HG02623 (cell line): Measurements from ENCODE around the gene SH3BGRL3.
"Not testable (repeated sequence)": the region's sequence is repeated elsewhere in the genome, so short reads cannot be mapped to it uniquely, and the experiment has no call there.

ENCODE experiments used
- ATAC-seq: cut with Tn5 transposase; IDR thresholded peaks from one replicate; pipeline ENCODE4 v1.9.1; 2021; ENCODE audit warnings: moderate library complexity; ENCODE audit not compliant: unreplicated experiment

SH3BGRL3 gene

GRCh38 chr1:26290122-26290881, 10.4 kb downstream of the SH3BGRL3 start:
- no peak for ATAC-seq

DNA sequence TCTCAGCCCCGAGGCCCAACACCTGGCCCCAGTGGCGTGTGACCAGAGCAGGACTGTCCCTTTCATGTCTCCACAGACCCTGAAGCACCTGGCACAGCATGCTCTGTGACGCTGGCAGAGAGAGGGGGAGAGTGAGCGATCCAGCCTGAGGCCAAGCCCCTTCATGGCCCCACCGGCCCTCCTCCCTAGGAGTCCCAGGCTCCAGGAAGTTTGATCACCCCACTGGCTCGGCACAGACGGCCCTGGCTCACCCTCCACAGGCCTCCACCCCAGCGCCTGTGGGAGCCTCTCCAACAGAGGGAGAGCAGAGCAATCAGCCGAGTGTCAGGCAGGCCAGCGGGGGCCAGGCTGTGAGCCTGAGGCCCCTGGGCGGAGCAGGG, 11.0 kb downstream of the SH3BGRL3 start:
- ATAC-seq, result no peak

GRCh38 chr1:26291433-26291832, 11.5 kb downstream of the SH3BGRL3 start:
- no peak for ATAC-seq

DNA sequence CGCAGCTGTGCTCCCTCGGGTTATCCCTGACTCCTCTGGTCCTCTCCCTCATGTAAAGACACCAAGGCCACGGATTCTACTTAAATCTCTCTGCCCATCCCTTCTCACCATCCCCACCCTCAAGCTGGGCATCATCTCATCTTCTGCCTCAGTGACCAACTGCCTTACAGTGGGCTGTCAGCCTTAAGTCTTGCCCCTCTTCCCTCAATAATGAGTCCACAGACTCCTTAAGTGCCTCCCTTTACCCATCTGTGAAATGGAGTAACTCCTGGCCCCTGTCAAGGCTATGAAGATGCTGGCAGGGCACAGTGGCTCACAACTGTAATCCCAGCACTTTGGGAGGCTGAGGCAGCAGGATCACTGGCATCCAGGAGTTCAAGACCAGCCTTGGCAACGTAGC, 12.1 kb downstream of the SH3BGRL3 start:
- no peak for ATAC-seq

- not testable (repeated sequence) for ATAC-seq
Observed at GRCh38 chr1:26292735-26293134, 12.8 kb downstream of the SH3BGRL3 start.

- ATAC-seq, result no peak
Observed at GRCh38 chr1:26293911-26294463, 14.1 kb downstream of the SH3BGRL3 start.

- ATAC-seq, result no peak
Observed at GRCh38 chr1:26295194-26296138, 15.6 kb downstream of the SH3BGRL3 start.

- ATAC-seq, result no peak
Observed at GRCh38 chr1:26296340-26297056, 16.6 kb downstream of the SH3BGRL3 start.

DNA sequence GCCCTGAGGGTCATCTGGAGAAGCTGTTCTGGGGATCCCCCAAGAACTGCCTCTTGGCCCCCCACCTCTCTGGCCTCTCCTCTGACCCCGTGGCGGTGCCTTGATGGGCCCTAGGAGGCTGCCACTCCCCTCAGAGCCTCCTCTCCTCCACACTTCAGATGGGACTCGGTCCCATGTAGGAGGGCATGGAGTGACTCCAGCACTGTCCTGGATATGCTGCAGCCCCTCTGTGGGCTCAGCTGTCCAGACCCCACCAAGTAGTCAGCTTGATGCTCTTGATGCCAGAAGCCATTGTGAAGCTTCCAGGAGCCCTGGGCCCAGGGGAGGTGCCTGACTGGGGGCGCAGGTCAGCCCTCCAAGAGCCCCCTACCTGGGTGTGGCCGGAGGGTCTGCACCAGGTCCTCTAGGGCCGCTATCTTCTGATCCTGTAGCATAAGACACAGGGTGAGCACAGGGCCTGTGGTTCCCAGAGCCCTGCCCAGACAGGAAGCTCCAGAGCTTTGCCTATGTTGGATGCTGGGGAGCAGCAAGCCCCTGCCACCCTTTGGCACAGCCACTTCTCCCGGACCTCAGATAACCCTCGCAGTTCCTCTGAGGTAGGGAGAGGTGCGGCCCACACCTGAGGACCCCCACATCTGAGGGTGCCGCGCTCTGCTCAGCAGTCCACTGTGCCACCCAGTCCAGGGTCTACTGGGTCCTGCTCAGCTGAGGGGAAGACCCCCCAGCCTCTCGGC, 17.3 kb downstream of the SH3BGRL3 start:
- no peak for ATAC-seq

DNA sequence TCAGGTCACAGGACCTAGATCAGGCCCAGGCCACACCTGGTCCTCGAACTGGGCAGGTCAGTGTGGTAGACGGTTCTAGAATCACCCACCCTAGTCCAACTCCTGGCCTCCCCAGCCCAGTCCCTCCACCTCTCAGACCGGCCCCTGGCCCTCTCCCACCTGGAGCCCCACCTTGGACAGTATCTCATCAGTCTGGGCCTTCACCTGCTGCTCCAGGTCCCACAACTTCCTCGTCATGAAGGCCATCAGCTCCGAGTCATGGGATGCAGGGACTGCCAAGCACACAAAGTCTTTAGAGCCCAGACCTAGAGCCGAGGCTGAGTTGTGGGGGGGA, 17.9 kb downstream of the SH3BGRL3 start:
- ATAC-seq, result no peak

- no peak for ATAC-seq
Observed at GRCh38 chr1:26300578-26301275, 20.8 kb downstream of the SH3BGRL3 start.

GRCh38 chr1:26302733-26303405, 23.0 kb downstream of the SH3BGRL3 start:
- ATAC-seq, result no peak

- ATAC-seq, result no peak
Observed at GRCh38 chr1:26305667-26306289, 25.9 kb downstream of the SH3BGRL3 start.

- peak; percentile 97 for ATAC-seq
Observed at GRCh38 chr1:26306290-26307229, 26.7 kb downstream of the SH3BGRL3 start, which contains the start of gene UBXN11. Gene UBXN11, minus strand, starts transcription at chr1:26306636. Its CDS starts 3,753 bp downstream, at chr1:26302883.

GRCh38 chr1:26307363-26307781, 27.5 kb downstream of the SH3BGRL3 start:
- no peak for ATAC-seq

DNA sequence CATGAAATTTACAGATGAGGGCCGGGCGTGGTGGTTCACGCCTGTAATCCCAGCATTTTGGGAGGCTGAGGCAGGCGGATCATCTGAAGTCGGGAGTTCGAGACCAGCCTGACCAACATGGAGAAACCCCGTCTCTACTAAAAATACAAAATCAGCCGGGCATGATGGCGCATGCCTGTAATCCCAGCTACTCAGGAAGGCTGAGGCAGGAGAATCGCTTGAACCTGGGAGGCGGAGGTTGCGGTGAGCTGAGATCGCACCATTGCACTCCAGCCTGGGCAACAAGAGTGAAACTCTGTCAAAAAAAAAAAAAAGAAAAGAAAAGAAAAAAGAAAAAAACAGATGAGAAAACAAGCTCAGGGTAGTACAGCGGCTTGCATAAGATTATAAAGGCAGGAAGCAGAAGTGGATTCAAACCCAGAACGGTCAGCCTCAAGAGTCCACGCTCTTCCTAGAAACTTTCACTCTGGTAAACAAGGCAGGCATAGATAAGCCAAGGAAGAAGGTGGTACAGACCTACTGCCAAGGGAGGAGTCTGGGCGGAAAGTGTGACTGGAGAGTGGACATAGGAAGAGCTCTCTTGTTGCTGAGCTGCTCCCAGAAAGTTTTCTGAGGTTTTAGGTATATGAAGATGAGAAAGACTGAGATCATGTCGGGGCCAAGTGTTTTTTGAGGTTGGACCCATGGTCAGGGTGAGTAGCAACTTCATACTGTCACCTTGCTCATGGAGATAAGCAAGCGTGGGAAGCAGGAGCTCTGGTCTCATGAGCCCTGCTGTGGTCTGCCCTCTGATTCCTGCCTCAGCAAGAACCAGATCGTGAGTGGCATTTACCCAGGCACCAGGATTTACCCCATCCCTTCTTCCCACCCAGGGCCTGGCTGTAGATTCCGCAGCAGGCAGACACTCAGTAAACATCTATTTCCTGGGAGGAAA, 28.3 kb downstream of the SH3BGRL3 start:
- ATAC-seq, result not testable (repeated sequence)
